ENCODE results near the gene MYO18B.

DNA sequence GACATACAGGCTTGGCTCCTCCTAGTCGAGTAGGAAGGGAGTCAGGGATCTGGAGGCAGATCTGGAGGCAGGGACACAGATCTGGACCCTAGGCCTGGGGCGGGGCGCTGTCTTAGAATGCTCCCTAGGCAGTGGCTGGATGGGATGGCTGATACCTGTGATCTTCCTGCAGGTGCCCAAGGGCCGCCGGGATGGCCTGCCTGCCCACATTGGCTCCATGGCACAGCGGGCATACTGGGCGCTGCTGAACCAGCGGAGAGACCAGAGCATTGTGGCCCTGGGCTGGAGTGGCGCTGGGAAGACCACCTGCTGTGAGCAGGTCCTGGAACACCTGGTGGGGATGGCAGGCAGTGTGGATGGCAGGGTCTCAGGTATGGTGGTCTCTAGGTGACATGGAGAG is 35.4 kb downstream of the MYO18B start:
- TF ChIP-seq CTCF (IDR thresholded peaks at IDR 0.05; ENCODE audit: insufficient read depth, low read depth, low read length): no peak
- no peak for TF ChIP-seq EZH2 (IDR thresholded peaks at IDR 0.05; ENCODE audit: insufficient read depth, low read length)

All from astrocyte (in vitro differentiated cells and primary cell).